A549 (cell line): ENCODE measurements around the gene TSC22D1. TPM values are rescaled to one million over a fixed set of nuclear protein-coding genes. Genes with fewer than 3 reads are reported as not detected.

Source experiments
- ATAC-seq, 2 experiments: fragments of 200-7000 bp in 1 of 2; fragments of >200 bp in 1 of 2; cut with Nextera tagmentation in 1 of 2; cut with Tn5 transposase in 1 of 2; 3 replicates each; pipeline versions ENCODE4 v1.8.0 to v1.9.1; 2018 to 2020; ENCODE audit warnings: mild to moderate bottlenecking in 1 of 2, moderate library complexity in 1 of 2
- CTCF ChIA-PET: fragments of 300-600 bp; sonication (Branson Sonifier 250); formaldehyde crosslinking; extraction: SDS; loops from one replicate; lab custom pipeline; 2021; ENCODE audit warnings: antibody characterized with exemption, inconsistent platforms; lab: Yijun Ruan, JAX
- POLR2A ChIA-PET: fragments of 350-600 bp; formaldehyde crosslinking; extraction: SDS; loops from one replicate; lab custom pipeline; 2021; ENCODE audit warnings: antibody characterized with exemption, inconsistent platforms; lab: Yijun Ruan, JAX
- DNase-seq, 2 experiments: peaks; one replicate each; pipeline versions ENCODE4 v3.0.0 to v3.0.0-alpha.2; 2011 to 2016; ENCODE audit warnings: low read depth in 1 of 2, low spot score in 1 of 2
- FAIRE-seq: peaks from 2 replicates; lab custom pipeline; 2011; peaks lifted over from hg19 to GRCh38; lab: Jason Lieb, UNC
- H3K27ac ChIP-seq, 2 experiments: fragments of >200 bp; sonication (Bioruptor Twin); formaldehyde crosslinking; 3 replicates each; pipeline ENCODE4 v1.5.1; 2016 to 2017
- H3K4me1 ChIP-seq: fragments of >200 bp; sonication (Bioruptor Twin); formaldehyde crosslinking; 3 replicates; pipeline ENCODE4 v1.6.1; 2016
- H3K4me2 ChIP-seq: fragments of >200 bp; sonication (Bioruptor Twin); formaldehyde crosslinking; 3 replicates; pipeline ENCODE4 v1.6.1; 2016
- H3K4me3 ChIP-seq: fragments of >200 bp; sonication (Bioruptor Twin); formaldehyde crosslinking; 3 replicates; pipeline ENCODE4 v1.5.1; 2016
- H3K9me3 ChIP-seq: fragments of >200 bp; sonication (Bioruptor Twin); formaldehyde crosslinking; 3 replicates; pipeline ENCODE4 v1.6.1; 2016
- BHLHE40 ChIP-seq: IDR thresholded peaks from 2 replicates; pipeline ENCODE4 v1.6.1; 2012; ENCODE audit warnings: low read depth, low read length, inconsistent platforms
- CHD2 ChIP-seq: fragments of 150-350 bp; IDR thresholded peaks from 2 replicates; pipeline ENCODE4 v1.6.1; 2014; ENCODE audit warnings: low read length; ENCODE audit not compliant: partially characterized antibody
- EHF ChIP-seq: fragments of 250-450 bp; sonication (Bioruptor Pico); IDR thresholded peaks from 2 replicates; pipeline ENCODE4 v1.5.0; 2020; ENCODE audit warnings: mild to moderate bottlenecking
- ESRRA ChIP-seq: fragments of 150-350 bp; IDR thresholded peaks from 2 replicates; pipeline ENCODE4 v1.6.1; 2014; ENCODE audit warnings: mild to moderate bottlenecking, low read length, borderline replicate concordance
- FOSB ChIP-seq: fragments of 250-450 bp; sonication (Bioruptor Pico); IDR thresholded peaks from 2 replicates; pipeline ENCODE4 v1.5.0; 2020; ENCODE audit warnings: mild to moderate bottlenecking, moderate library complexity
- FOXS1 ChIP-seq: fragments of 250-450 bp; sonication (Bioruptor Pico); IDR thresholded peaks from 2 replicates; pipeline ENCODE4 v1.5.0; 2020; ENCODE audit warnings: mild to moderate bottlenecking, moderate library complexity
- HEYL ChIP-seq: fragments of 250-450 bp; sonication (Bioruptor Pico); IDR thresholded peaks from 2 replicates; pipeline ENCODE4 v1.8.0; 2021; ENCODE audit warnings: mild to moderate bottlenecking, moderate library complexity
- HOXB13 ChIP-seq: fragments of 250-450 bp; sonication (Bioruptor Pico); IDR thresholded peaks from 2 replicates; pipeline ENCODE4 v1.5.0; 2020; ENCODE audit warnings: low read depth, mild to moderate bottlenecking, moderate library complexity
- HOXB5 ChIP-seq: fragments of 250-450 bp; sonication (Bioruptor Pico); IDR thresholded peaks from 2 replicates; pipeline ENCODE4 v1.5.0; 2020; ENCODE audit warnings: mild to moderate bottlenecking, moderate library complexity
- JUN ChIP-seq, 2 experiments: fragments of >200 bp; sonication (Bioruptor Twin); formaldehyde crosslinking; IDR thresholded peaks; 2 replicates in 1 of 2; 3 replicates in 1 of 2; pipeline ENCODE4 v1.6.1; 2016 to 2017
- KDM1A ChIP-seq: fragments of 200-600 bp; sonication (generic); IDR thresholded peaks from 2 replicates; pipeline ENCODE4 v1.6.1; 2016; ENCODE audit warnings: low read depth, mild to moderate bottlenecking
- MAFK ChIP-seq: fragments of 450-650 bp; IDR thresholded peaks from 2 replicates; pipeline ENCODE4 v1.6.1; 2014; ENCODE audit not compliant: partially characterized antibody
- MYC ChIP-seq: IDR thresholded peaks from 2 replicates; pipeline ENCODE4 v1.6.1; 2012; ENCODE audit warnings: mild to moderate bottlenecking, inconsistent platforms, low read length, improper control_type of control experiment, borderline replicate concordance
- NR3C1 ChIP-seq: fragments of >200 bp; sonication (Bioruptor Twin); formaldehyde crosslinking; IDR thresholded peaks from 3 replicates; pipeline ENCODE4 v1.6.1; 2017
- POLR2AphosphoS2 ChIP-seq: conservative IDR thresholded peaks from 2 replicates; pipeline ENCODE4 v1.6.1; 2012; ENCODE audit warnings: low read length, improper control_type of control experiment, inconsistent platforms
- RARB ChIP-seq: fragments of 250-450 bp; sonication (Bioruptor Pico); IDR thresholded peaks from 2 replicates; pipeline ENCODE4 v1.8.0; 2021; ENCODE audit warnings: mild to moderate bottlenecking, moderate library complexity
- RCOR1 ChIP-seq: fragments of 150-350 bp; IDR thresholded peaks from 2 replicates; pipeline ENCODE4 v1.6.1; 2014; ENCODE audit warnings: antibody characterized with exemption, low read length, low read depth
- RNF2 ChIP-seq: fragments of 200-600 bp; sonication (generic); IDR thresholded peaks from 2 replicates; pipeline ENCODE4 v1.6.1; 2016; ENCODE audit warnings: low read depth, mild to moderate bottlenecking, antibody characterized with exemption, moderate library complexity, borderline replicate concordance
- SMC3 ChIP-seq: fragments of >200 bp; sonication (Bioruptor Twin); formaldehyde crosslinking; IDR thresholded peaks from 3 replicates; pipeline ENCODE4 v1.6.1; 2018; ENCODE audit warnings: inconsistent platforms
- ZNF302 ChIP-seq: fragments of 250-450 bp; sonication (Bioruptor Pico); IDR thresholded peaks from 2 replicates; pipeline ENCODE4 v1.9.0; 2021; ENCODE audit warnings: inconsistent platforms, mild to moderate bottlenecking, moderate library complexity
- WGBS: methylation state at CpG from one replicate; pipeline ENCODE4 v1.1.6; 2017; ENCODE audit errors: missing lambda C conversion rate; 5-methylcytosine and 5-hydroxymethylcytosine counted together
- polyA plus RNA-seq, 4 experiments: library from polyadenylated mRNA; depleted of rRNA in 3 of 4; stranded (reverse); fragments of >200 nt; fragmentation: RNase III in 1 of 4; extraction: RNeasy Plus Mini Kit Qiagen cat#74134 plus additional on column Dnase treatment in 1 of 4; gene quantifications; 2 replicates in 3 of 4; 3 replicates in 1 of 4; pipeline ENCODE4 v1.2.3, GENCODE V29; 2011 to 2017
- TF ChIP-seq, protein P1 (sequence below): fragments of >200 bp; sonication (Bioruptor Twin); formaldehyde crosslinking; IDR thresholded peaks from 2 replicates; pipeline ENCODE4 v1.6.1; 2016
- TF ChIP-seq, protein P2 (sequence below): fragments of 150-350 bp; IDR thresholded peaks from 2 replicates; pipeline ENCODE4 v1.6.1; 2014; ENCODE audit warnings: low read depth, mild to moderate bottlenecking, low read length
- TF ChIP-seq, protein P3 (sequence below): fragments of >200 bp; sonication (Bioruptor Twin); formaldehyde crosslinking; IDR thresholded peaks from 3 replicates; pipeline ENCODE4 v1.5.1; 2016

TSC22D1 gene
- polyA plus RNA-seq, 2 of the 4 experiments (the other 2 are of a cell fraction), result 66.8 to 196 TPM

DNA sequence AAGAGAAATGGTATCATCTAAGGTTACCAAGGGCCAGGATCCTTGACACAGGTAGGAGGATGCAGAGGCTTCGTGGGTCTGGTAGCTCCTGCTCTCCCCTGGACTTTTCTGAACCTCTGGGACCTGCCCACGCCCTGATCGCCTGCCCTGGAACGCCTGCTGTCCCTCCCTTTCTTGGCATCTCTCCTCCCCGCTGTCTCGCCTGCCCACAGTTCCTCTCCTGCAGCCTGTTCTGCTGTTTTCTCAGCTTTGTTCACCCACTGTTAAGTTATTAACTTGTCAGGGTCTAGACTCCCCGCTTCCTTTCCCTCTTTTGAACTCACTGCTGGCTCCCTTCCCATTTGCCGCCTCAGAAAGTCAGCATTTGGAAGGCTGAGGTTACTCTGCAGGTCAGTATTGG is 182.7 kb downstream of the TSC22D1 start:
- H3K4me1 ChIP-seq, result no peaks in the 10 kb centered on the region
- ATAC-seq (no peak), FAIRE-seq (no peak), DNase-seq (no peak)
- WGBS, result 68% methylated on average over 8 of the region's 8 CpGs
- H3K4me2 ChIP-seq, result no peak overlapping the region
- H3K27ac ChIP-seq, result no peak overlapping the region
- no peaks in the 10 kb centered on the region for H3K9me3 ChIP-seq
- ChIA-PET CTCF (no interaction called here), POLR2A (no interaction called here)
- H3K4me3 ChIP-seq, result no peak overlapping the region
- TF ChIP-seq RARB (CRISPR knock-in tag) (no peak), ESRRA (no peak), RCOR1 (no peak), HEYL (no peak), FOSB (CRISPR knock-in tag) (no peak), MYC (no peak), RNF2 (no peak), POLR2AphosphoS2 (no peak), HOXB13 (CRISPR knock-in tag) (no peak), KDM1A (no peak), HOXB5 (CRISPR knock-in tag) (no peak)
- TF ChIP-seq, protein P1, sequence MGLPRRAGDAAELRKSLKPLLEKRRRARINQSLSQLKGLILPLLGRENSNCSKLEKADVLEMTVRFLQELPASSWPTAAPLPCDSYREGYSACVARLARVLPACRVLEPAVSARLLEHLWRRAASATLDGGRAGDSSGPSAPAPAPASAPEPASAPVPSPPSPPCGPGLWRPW, result no peak

DNA sequence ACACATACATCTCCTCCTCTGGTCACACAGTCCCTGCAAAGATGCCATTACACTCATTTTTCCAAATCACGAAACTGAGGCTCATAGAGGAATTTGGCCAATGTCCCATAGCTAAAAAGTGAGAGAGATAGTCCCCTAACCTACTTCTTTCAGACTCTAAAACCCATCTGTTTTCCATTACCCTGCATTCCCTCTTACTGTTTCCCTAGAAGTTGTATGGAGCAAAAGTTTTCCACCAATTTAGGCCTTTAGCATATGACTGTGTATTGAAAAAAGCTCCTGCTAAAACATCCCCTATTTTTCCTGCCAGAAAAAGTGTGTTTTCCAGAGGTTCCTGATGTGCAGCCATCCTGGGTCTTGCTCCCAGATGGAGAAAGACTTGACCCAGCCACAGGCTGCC is 186.3 kb downstream of the TSC22D1 start:
- 83% methylated on average over 1 of the region's 1 CpG for WGBS
- TF ChIP-seq JUN (IDR thresholded peaks at IDR 0.05) (no peak), NR3C1 (no peak), MAFK (no peak), CHD2 (no peak), RARB (CRISPR knock-in tag) (no peak), POLR2AphosphoS2 (no peak), ZNF302 (CRISPR knock-in tag) (no peak), FOXS1 (CRISPR knock-in tag) (no peak), HOXB5 (CRISPR knock-in tag) (no peak), HOXB13 (CRISPR knock-in tag) (no peak), SMC3 (no peak), BHLHE40 (no peak), EHF (CRISPR knock-in tag) (no peak)
- TF ChIP-seq, protein P2, sequence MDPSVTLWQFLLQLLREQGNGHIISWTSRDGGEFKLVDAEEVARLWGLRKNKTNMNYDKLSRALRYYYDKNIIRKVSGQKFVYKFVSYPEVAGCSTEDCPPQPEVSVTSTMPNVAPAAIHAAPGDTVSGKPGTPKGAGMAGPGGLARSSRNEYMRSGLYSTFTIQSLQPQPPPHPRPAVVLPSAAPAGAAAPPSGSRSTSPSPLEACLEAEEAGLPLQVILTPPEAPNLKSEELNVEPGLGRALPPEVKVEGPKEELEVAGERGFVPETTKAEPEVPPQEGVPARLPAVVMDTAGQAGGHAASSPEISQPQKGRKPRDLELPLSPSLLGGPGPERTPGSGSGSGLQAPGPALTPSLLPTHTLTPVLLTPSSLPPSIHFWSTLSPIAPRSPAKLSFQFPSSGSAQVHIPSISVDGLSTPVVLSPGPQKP, result no peak
- TF ChIP-seq, protein P3, sequence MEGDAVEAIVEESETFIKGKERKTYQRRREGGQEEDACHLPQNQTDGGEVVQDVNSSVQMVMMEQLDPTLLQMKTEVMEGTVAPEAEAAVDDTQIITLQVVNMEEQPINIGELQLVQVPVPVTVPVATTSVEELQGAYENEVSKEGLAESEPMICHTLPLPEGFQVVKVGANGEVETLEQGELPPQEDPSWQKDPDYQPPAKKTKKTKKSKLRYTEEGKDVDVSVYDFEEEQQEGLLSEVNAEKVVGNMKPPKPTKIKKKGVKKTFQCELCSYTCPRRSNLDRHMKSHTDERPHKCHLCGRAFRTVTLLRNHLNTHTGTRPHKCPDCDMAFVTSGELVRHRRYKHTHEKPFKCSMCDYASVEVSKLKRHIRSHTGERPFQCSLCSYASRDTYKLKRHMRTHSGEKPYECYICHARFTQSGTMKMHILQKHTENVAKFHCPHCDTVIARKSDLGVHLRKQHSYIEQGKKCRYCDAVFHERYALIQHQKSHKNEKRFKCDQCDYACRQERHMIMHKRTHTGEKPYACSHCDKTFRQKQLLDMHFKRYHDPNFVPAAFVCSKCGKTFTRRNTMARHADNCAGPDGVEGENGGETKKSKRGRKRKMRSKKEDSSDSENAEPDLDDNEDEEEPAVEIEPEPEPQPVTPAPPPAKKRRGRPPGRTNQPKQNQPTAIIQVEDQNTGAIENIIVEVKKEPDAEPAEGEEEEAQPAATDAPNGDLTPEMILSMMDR, result no peak
- TF ChIP-seq, protein P1, result no peak
- ChIA-PET CTCF (no interaction called here), POLR2A (no interaction called here)
- DNase-seq (no peak), FAIRE-seq (no peak), ATAC-seq (no peak)
- H3K9me3 ChIP-seq, result no peaks in the 10 kb centered on the region
- H3K4me3 ChIP-seq, result no peak overlapping the region
- H3K4me1 ChIP-seq, result no peaks in the 10 kb centered on the region
- no peak overlapping the region for H3K4me2 ChIP-seq
- no peak overlapping the region for H3K27ac ChIP-seq
